HG03521 (cell line): Measurements from ENCODE around the gene CD300LF.

Source experiments
- ATAC-seq: cut with Tn5 transposase; IDR thresholded peaks from one replicate; pipeline ENCODE4 v1.9.1; 2021; ENCODE audit warnings: mild to moderate bottlenecking, moderate library complexity; ENCODE audit not compliant: unreplicated experiment

Gene CD300LF

DNA sequence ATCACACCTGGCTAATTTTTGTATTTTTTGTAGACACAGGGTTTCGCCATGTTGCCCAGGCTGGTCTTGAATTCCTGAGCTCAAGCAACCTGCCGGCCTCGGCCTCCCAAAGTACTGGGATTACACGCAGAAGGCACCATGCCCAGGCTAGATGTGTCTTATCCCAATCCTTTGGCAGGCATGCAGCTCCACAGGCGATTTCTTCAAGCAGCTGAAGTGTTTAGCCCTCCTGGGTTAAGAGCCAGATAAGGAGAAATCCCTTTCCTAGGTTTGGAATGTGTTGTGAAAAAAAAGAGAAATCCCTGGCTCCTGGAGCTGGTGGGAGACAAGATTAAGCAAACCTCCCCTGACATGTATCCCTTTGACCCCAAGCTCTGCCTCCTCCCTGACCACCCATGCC lies 33.7 kb upstream of the CD300LF start:
- ATAC-seq = no peak

DNA sequence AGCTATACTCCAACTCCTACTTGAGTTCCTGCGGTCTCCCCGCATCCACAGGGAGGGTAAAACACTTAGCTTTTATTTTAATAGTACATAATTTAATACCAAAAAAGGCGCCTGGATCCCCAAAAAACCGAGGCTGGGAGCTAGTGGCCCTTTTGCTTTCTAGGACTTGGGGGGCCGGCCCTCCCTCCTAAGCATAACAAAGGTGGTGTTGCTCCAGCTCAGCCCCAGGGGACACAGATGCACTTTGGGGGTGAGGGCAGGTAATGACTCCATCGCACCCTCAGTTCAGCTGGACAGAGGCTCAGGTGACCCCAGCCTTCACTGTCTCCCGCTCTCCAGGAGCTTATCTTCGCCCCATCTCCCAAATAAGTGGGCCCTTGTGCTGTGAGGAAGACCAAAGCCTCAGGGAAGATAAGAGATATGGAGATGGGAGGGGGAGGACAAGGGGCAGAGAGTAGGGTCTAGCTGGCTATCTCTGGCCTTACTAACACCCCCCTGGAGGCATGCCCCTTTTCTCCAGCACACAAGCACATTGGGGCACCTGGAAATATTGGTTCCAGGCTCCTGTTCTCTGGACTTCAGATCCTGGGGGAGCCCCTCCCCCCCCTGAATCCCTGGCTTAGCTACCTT lies 32.9 kb upstream of the CD300LF start:
- no peak for ATAC-seq

DNA sequence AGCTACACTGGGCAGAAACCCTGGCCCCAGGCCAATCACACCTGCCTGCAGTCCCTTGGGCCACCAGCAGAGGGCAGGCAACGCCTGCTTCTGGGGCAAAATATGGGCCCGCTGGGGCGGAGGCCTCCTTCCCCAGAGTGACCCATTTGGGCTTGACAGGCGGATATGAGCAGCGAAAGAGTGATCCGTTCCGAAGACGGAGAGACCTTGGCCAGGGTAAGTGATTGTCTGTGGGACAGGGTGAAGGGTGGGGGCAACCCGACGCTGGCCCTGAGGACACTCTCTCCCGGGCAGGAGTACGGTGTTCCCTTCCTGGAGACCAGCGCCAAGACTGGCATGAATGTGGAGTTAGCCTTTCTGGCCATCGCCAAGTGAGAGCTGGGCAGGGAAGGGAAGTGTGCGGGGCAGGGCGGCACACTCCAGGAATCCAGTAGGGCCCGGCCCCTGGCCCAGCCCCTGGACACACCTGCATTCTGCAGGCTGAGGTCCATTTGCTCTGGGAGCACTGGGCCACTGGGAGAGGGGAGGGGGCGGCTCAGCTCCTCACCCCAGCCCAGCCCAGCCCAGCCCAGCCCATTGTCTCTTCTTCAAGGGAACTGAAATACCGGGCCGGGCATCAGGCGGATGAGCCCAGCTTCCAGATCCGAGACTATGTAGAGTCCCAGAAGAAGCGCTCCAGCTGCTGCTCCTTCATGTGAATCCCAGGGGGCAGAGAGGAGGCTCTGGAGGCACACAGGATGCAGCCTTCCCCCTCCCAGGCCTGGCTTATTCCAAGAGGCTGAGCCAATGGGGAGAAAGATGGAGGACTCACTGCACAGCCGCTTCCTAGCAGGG lies 32.2 kb upstream of the CD300LF start:
- no peak for ATAC-seq

DNA sequence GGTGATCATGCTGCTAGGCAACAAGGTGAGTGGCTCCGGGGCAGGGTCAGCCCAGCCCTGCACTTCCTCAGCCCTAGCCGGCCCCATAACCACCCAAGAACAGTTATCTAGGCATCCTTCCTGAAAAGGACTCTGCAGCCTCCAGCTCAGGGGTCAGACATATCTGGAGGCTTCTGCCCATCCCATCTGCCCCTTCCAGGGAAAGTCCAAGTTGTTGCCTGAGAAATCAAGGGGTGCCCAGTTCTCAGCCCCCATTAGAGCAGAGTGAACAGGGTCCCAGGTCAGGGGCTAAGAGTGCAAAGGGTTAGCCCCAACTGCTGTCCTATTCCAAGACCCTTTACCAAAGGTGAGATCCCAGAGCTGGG lies 31.6 kb upstream of the CD300LF start:
- ATAC-seq = no peak

DNA sequence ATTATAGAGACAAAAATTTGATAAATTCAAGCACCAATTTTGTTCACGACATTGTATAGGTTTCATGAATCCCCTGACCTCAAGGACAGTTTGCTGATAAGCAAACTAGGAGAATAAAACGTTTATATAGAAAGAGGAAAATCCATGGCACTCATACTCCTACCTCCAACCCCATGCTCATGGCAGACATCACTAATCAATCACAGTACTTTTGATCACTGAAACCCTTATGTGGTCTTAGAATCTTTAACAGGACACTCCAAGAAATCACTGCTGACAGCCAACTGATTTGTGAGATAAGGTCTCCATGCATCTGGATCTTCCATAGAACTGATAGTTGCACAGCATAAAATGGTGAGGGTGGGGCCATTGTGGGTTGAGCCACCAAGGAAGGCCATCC lies 31.0 kb upstream of the CD300LF start:
- ATAC-seq = no peak

DNA sequence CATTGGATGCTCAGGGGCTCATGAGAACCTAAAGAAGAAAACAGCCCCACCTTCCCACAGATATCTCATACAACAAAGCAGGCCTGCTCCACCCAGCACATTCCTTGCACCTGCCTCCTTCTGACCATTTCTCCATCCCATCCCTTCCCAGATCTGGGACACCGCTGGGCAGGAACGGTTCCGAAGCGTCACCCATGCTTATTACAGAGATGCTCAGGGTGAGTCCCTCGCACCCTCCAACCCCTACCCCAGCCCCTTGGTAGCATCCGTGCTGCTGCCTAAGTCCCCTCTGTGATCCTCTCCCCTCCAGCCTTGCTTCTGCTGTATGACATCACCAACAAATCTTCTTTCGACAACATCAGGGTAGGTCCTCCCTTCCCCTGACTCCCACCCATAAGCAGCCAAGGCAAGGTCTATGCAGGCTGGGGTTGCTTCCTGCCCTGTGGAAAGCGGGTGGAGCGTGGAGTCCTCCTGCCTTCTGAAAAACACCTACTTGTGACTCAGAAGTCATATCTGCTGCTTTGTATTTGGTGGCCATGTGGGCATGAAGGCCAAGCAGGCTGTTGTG lies 30.3 kb upstream of the CD300LF start:
- ATAC-seq = no peak

DNA sequence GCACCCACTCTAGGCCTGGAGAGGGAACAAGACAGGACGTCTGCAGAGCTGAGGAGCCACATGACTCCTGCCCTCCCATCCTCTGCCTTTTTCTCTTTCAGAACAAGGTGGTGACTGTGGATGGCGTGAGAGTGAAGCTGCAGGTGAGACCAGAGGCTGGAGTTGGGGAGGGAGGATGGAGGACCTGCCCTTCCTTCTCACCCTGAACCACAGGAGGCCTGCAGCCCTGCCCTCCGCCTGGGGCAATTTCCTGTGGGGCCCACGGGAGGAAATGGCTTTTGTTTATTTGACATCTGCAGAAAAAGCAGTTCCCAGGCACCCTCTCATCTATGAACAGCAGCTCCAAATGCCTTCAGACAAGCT lies 29.4 kb upstream of the CD300LF start:
- peak; percentile 35 for ATAC-seq

DNA sequence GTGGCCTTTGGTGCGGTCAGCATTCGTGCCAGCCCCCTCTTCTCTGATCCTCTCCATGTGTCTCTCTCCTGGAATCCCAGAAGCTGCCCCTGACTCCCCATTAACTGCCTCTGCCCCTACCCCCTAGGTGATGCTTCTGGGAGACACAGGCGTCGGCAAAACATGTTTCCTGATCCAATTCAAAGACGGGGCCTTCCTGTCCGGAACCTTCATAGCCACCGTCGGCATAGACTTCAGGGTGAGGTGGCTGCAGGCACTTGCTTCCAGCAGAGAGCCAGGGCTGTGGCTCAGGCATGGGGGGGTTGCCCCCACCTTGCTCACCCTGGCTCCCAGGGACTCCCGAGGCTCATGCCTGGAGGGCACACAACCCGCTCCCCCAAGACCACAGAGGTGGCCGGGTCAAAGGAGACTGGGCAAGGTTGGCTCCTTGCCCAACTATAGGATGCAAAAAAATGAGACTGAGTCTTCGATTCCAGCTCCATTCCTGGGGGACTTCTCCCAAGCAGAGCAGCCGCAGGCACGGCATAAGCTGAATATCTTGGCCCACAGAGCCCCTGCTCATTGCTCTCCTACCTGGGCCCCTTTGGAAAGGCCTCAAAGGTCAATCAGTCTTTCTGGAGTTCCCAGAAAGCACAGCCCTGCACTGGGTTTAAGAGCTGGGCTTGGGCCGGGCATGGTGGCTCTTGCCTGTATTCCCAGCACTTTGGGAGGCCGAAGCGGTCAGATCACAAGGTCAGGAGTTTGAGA lies 28.1 kb upstream of the CD300LF start:
- no peak for ATAC-seq

DNA sequence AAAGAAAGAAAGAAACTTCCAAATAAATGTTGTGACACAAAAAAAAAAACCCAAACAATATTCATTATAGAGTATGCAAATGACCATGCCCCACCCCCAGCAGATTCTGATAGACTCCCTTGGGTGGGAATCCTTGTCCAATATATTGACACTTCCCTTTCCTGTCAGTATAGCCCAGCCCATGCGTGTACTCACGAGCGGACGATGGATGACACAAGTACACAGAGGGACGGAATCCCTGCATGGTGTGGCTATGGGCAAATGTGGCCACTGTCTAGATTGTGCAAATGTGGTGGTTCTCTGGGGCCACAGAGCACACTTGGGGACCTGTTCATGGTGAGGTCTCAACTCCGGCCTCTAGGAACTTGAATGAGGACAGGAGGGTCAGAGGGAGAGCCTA lies 27.4 kb upstream of the CD300LF start:
- ATAC-seq = no peak

DNA sequence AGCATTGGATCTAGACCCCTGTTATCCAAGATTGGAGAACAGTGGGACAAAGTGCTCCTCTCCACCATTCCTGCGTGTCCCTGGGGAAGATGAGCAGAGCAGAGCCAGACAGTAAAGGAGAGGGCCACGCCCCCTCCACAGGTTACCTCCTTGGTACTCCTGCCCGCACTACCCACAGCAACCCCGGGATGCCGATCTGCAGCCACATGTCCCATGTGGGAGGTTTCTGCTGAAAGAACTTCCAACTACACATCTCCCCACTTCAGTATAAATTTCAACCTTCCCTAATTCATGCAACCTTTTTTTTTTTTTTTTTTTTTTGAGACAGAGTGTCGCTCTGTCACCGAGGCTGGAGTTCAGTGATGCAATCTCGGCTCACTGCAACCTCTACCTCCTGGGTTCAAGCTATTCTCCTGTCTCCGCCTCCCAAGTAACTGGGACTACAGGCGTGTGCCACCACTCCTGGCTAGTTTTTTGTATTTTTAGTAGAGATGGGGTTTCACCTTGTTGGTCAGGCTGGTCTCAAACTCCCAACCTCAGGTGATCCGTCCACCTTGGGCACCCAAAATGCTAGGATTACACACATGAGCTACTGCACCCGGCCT lies 26.6 kb upstream of the CD300LF start:
- ATAC-seq = no peak

DNA sequence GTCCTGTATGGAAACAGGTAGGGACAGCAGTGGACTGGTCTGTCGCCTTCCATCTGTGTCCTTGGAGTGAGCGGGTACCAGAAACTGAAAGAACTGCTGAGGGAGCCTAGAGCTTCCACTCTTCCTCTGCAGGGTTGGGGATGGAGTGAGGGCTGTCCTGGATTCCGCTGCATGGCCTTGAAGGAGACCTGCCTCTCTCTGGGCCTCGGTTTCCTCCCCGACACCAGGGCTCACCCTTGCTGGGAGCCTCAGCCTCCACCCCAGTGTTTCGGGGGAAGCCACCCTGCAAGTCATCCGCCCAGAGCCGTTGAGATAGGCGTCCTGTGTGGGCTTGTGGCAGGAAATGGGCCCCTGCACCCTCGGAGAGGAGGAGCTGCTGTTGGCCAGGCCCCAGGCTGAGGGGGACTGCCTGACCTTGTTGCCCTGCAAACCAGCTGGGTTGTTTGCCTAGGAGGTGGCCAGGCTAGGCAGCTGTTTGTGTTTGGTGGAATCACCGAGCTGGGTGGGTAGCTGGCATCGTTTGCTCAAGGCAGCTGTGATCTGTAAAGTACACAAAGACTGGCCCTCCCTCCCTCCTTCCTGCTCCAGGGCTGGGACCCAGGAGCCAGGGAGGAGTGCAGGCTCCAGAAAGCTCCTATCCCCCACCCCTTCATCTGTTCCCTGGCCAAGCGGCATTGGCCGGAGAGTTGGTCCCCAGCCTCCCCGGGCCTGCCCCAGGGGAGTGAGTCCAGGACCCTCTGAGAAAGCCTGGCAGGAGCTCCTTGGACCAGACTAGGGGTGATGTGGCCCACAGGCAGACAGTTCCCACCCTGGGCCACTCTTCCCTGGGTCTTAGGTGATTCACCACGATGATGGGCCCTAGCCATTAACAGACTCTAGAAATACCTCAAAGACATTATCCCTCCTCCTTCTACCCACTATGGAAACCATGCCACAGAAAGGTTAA lies 25.6 kb upstream of the CD300LF start:
- ATAC-seq = no peak

DNA sequence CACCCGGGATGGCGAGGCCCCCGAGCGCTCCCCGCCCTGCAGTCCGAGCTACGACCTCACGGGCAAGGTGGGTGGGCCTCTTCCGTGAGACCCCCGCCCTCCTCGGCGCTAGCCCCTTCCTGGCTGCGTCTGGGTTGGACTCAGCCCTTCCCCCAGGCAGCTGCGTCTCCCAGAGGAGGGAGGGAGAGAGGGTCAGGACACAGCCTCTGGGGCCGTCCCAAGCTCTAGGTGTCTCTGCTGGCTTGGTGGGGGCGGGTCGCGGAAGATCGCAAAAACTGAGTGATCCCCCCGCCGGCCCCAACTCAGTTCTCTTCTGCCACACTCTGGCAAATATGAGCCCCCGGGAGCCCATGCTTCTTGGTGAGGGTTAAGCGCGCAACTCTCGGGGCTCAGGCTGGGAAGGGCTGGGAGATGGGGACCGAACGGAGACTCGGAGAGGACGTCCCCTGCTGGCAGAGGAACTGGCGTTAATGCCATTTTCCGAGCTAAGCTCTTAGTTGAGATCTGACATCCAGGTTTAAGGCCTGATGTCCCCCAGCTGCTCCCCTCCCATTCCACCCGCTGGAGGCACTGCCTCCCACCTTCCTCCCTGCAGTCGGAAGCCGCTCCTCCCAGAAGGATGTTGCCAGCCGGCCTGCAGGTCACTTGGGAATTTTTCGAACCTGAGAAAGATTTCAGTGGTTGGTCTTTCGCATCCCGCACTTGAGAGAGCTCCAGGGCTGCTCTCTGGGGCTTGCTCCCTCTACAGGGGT lies 24.8 kb upstream of the CD300LF start:
- ATAC-seq = no peak

DNA sequence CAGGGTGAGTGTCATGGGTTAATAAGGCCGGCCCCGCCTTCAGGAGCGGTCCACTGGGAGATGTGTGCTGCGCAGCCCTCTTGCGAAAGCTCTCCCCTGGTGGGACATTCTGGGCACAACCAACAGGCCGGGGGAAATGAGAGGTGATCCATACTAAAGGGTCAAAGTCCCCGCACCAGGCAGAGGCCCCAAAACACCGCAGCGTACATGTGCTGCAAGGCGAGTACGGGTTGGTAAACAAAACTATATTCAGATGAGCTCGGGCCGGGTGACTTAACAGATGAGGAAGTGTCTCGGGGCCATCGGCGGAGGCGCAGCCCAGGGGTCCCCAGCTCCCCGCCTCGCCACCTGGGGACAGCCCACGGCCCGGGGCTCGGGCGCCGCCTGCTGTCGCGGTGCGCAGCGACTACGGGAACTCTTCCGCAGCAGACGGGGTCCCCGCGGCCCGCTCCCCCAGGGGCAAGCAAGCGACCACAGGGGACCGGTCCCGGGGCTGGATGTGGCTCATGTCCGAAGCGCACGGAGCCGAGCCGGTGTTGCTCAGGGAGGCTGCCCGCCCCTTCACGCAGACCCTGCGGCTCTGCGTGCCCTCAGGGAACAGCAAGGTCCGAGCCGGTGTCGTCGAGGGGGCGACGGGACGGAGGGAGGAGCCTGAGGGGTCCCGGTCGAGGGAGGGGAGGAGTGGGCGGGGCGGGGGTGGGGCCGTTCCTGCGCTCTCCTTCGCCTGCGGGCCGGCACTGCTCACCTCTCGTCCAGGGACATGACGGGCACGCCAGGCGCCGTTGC lies 24.0 kb upstream of the CD300LF start, which contains the start of gene RAB37:
TSS of gene RAB37 (plus strand) at position 744 of the 786 bp plus-strand sequence. CDS start at position 761, 17 bp downstream.
- no peak for ATAC-seq

DNA sequence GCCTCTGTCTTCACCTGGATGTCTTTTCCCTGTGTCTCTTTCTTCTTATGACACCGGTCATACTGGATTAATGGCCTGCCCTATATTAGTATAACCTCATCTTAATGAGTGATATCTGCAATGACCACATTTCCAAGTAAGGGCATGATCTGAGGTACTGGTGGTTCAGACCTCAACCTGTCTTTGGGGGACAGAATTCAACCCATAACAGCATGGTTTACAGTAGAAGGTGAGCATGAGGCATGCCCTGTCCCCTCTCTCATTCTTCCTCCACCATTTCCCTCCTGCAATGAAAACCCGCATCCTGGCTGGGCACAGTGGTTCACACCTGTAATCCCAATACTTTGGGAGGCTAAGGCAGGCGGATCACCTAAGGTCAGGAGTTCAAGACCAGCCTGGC lies 21.5 kb upstream of the CD300LF start:
- ATAC-seq = no peak

DNA sequence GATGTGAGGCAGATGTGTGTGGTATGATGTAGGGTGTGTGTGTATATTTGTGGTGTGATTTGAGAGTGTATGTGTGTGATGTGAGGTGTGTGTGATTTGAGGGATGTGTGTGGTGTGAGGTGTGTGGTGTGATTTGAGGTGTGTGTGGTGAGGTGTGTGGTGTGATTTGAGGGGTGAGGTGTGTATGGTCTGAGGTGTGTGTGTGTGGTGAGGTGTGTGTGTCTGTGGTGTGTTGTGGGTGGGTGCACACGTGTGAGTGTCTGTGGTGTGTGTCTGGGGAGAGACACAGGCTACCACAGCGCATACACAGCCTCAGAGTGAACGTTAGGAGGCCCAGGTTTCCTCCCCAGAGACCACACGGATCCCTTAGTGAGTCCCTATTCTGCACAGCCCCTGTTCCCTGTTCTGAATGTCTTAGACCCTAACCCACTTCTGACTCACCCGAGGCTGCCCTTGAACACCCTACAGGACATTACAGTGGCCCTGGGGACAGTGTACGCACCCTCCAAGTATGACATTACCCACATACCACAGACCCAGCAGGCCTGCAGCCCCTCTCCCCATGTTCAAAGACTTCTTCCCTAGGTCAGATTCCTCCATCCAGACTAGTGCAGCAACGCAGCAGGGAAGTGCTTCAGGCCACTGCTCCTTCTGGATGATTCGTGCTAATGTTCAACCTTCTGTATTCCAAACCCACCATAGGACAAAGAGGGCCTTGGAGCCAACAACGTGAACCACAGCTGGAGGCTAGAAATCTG lies 20.8 kb upstream of the CD300LF start:
- ATAC-seq = no peak

DNA sequence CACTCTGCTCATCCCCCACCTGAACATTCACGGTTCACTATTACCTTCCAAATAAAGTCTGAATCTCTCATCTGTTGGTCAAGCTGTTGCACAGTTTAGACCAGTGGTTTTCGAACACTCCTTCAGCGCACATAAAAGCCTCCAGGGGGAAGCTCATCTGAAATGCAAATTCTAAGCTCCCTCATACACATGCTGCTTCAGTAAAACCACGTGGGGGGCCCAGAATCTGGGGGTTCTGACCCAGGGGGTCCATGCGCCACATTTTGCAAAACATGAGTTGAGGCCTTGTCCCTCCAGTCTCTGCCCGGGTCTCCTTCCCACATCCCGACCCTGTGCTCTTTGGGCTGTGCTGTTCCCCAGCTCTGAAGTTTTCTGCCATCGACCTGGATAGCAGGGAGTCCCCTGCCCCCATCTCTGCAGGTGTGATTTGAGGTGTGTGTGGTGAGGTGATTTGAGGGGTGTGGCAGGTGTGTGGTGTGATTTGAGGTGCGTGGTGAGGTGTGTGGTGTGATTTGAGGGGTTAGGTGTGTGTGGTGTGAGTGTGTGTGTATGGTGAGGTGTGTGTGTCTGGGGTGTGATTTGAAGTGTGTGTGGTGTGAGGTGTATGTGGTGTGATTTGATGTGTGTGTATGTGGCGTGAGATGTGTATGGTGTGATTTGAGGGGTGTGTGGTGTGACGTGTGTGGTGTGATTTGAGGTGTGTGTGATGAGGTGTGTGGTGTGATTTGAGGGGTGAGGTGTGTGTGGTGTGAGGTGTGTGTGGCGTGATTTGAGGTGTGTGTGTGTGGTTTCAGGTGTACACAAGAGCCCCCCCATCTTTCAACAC lies 19.5 kb upstream of the CD300LF start:
- no peak for ATAC-seq

DNA sequence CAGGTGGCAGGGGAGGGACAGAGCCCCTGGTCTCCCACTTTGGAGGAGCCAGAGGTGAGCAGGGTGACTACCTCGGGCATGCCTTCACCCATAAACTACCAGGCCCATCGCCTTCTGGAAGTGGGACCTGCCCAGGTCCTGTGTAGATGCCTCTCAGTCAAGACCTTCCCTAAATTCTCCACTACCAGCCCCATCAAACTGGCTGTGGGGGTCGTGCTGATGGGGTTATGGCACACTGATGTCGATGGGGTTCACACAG lies 18.6 kb upstream of the CD300LF start:
- ATAC-seq = no peak
